HG03432 (cell line): ENCODE data around the gene TTC39C.
A peak's percentile ranks its signal among the peaks of the same experiment; 100 is the strongest.
"Not testable (repeated sequence)": the region's sequence is repeated elsewhere in the genome, so short reads cannot be mapped to it uniquely, and the experiment has no call there.

Source experiments
- ATAC-seq: cut with Tn5 transposase; IDR thresholded peaks from one replicate; pipeline ENCODE4 v1.9.1; 2021; ENCODE audit warnings: mild to moderate bottlenecking, moderate library complexity; ENCODE audit not compliant: unreplicated experiment

TTC39C gene

GRCh38 chr18:24120676-24121075 lies 106.1 kb downstream of the TTC39C start:
- no peak for ATAC-seq

- ATAC-seq = no peak
Measured at GRCh38 chr18:24121625-24122024, 107.1 kb downstream of the TTC39C start.

GRCh38 chr18:24126155-24126961 lies 111.8 kb downstream of the TTC39C start:
- no peak for ATAC-seq

- ATAC-seq = no peak
Measured at GRCh38 chr18:24127735-24128134, 113.2 kb downstream of the TTC39C start.

- ATAC-seq = no peak
Measured at GRCh38 chr18:24128700-24129099, 114.1 kb downstream of the TTC39C start.

GRCh38 chr18:24130494-24130893 lies 115.9 kb downstream of the TTC39C start:
- no peak for ATAC-seq

GRCh38 chr18:24136967-24137373 lies 122.4 kb downstream of the TTC39C start:
- ATAC-seq = no peak

- ATAC-seq = no peak
Measured at GRCh38 chr18:24138409-24138788, 123.8 kb downstream of the TTC39C start.

GRCh38 chr18:24138789-24139616 lies 124.4 kb downstream of the TTC39C start, which contains the start of gene CABYR:
CABYR (plus strand) TSS chr18:24139062; CDS start chr18:24143115, 4,053 bp downstream.
- peak; percentile 96 for ATAC-seq

- no peak for ATAC-seq
Measured at GRCh38 chr18:24140697-24141096, 126.1 kb downstream of the TTC39C start.

GRCh38 chr18:24142376-24142775 lies 127.8 kb downstream of the TTC39C start:
- ATAC-seq = no peak

- ATAC-seq = not testable (repeated sequence)
Measured at GRCh38 chr18:24149591-24149990, 135.0 kb downstream of the TTC39C start.

- no peak for ATAC-seq
Measured at GRCh38 chr18:24153397-24153796, 138.8 kb downstream of the TTC39C start.

- no peak for ATAC-seq
Measured at GRCh38 chr18:24157855-24158254, 143.3 kb downstream of the TTC39C start.

GRCh38 chr18:24160086-24160485 lies 145.5 kb downstream of the TTC39C start:
- ATAC-seq = no peak

- ATAC-seq = no peak
Measured at GRCh38 chr18:24161304-24161703, 146.8 kb downstream of the TTC39C start.

- no peak for ATAC-seq
Measured at GRCh38 chr18:24168496-24168895, 153.9 kb downstream of the TTC39C start.

- ATAC-seq = no peak
Measured at GRCh38 chr18:24170360-24170759, 155.8 kb downstream of the TTC39C start.

GRCh38 chr18:24173997-24174396 lies 159.4 kb downstream of the TTC39C start:
- no peak for ATAC-seq

GRCh38 chr18:24176727-24177416 lies 162.3 kb downstream of the TTC39C start:
- ATAC-seq = peak; percentile 93

- no peak for ATAC-seq
Measured at GRCh38 chr18:24177499-24178133, 163.1 kb downstream of the TTC39C start.
